ENCODE data around the gene GNB1. TPM values are rescaled to one million over a fixed set of nuclear protein-coding genes. Genes with fewer than 3 reads are reported as not detected.

Gene GNB1
- total and polyA plus RNA-seq, 9 of the 15 experiments (the other 6 are each of a cell fraction or from before 2014, with no cell fraction given): 34.3 to 388 (median 114) TPM

DNA sequence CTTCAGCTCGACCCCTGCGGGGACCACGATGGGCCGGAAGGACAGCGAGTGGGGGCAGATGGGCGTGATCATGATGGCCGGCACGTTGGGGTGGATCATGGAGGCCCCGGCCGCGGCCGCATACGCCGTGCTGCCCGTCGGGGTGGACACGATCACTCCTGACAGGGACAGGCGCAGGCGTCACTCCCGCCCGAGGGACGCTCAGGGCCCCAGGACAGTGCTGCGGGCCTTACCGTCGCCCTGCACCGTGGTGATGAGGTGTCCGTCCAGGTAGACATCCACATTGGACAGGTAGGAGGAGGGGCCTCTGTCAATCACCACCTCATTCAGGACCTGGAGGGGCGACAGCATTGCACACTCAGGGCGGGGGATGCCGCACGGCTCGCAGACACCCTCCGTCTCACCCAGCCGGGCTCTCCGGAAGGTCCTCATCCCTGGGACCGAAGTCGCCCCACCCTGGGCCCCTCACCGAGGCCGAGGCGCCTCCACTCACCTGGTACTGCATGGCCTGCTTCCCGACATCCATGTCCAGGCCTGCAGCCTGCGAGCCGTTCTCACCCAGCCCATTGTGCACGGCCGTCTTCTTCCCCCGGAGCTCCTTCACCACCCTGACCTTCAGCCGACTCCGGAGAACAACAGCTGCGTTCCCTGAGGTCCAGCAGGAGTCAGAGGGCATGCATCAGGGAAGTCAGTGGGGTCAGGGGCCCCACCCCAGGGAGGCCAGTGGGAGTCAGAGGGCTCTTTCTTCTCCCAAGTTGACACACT, 136.7 kb downstream of the GNB1 start (continued):
- TF ChIP-seq CHD7 (IDR thresholded peaks at IDR 0.05; ENCODE audit: low read depth, low read length): no peak
- no peak for TF ChIP-seq E2F3 (CRISPR knock-in tag; IDR thresholded peaks at IDR 0.05)
- no peak for TF ChIP-seq ZEB2 (IDR thresholded peaks at IDR 0.05)
- TF ChIP-seq POLR2G (IDR thresholded peaks at IDR 0.05; ENCODE audit: low read depth, low read length): peak; percentile 43; the same call in 1 of the 2 replicates
- TF ChIP-seq ZNF639 (CRISPR knock-in tag; conservative IDR thresholded peaks at IDR 0.05 in 1 of 2, IDR thresholded peaks at IDR 0.05 in 1 of 2): no peak
- peak; percentile 92 for TF ChIP-seq RBM22 (IDR thresholded peaks at IDR 0.05; ENCODE audit: low read depth, low read length, poor library complexity, severe bottlenecking)
